VCaP (cell line): ENCODE measurements around the gene SLC25A44.

ENCODE experiments used
- H3K27ac ChIP-seq: fragments of 450-650 bp; 2 replicates; pipeline ENCODE4 v1.5.1; 2017
- TF ChIP-seq, protein P1 (sequence below): fragments of 450-650 bp; conservative IDR thresholded peaks from 2 replicates; pipeline ENCODE4 v1.5.1; 2017; ENCODE audit warnings: mild to moderate bottlenecking, moderate library complexity

SLC25A44 gene

DNA sequence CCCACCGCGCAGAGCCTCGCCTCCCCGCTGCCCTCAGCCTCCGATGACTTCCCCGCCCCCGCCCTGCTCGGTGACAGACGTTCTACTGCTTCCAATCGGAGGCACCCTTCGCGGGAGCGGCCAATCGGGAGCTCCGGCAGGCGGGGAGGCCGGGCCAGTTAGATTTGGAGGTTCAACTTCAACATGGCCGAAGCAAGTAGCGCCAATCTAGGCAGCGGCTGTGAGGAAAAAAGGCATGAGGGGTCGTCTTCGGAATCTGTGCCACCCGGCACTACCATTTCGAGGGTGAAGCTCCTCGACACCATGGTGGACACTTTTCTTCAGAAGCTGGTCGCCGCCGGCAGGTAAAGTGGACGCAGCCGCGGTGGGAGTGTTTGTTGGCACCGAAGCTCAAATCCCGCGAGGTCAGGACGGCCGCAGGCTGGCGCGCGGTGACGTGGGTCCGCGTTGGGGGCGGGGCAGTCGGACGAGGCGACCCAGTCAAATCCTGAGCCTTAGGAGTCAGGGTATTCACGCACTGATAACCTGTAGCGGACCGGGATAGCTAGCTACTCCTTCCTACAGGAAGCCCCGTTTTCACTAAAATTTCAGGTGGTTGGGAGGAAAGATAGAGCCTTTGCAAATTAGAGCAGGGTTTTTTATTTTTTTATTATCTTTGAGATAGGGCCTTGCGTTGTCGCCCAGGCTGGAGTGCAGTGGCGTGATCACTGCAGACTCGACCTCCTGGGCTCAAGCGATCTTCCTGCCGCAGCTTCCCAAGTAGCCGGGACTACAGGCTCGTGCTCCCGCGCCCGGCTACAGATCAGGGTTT is 19.1 kb downstream of the SLC25A44 start, which contains the start of gene PMF1:
Gene PMF1 (plus strand): TSS at position 175 of the 811 bp plus-strand sequence. CDS start 9 bp downstream, at position 184.
- H3K27ac ChIP-seq = peak within 1 kb of the TSS; percentile 92
- TF ChIP-seq, protein P1, sequence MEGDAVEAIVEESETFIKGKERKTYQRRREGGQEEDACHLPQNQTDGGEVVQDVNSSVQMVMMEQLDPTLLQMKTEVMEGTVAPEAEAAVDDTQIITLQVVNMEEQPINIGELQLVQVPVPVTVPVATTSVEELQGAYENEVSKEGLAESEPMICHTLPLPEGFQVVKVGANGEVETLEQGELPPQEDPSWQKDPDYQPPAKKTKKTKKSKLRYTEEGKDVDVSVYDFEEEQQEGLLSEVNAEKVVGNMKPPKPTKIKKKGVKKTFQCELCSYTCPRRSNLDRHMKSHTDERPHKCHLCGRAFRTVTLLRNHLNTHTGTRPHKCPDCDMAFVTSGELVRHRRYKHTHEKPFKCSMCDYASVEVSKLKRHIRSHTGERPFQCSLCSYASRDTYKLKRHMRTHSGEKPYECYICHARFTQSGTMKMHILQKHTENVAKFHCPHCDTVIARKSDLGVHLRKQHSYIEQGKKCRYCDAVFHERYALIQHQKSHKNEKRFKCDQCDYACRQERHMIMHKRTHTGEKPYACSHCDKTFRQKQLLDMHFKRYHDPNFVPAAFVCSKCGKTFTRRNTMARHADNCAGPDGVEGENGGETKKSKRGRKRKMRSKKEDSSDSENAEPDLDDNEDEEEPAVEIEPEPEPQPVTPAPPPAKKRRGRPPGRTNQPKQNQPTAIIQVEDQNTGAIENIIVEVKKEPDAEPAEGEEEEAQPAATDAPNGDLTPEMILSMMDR = no peak

DNA sequence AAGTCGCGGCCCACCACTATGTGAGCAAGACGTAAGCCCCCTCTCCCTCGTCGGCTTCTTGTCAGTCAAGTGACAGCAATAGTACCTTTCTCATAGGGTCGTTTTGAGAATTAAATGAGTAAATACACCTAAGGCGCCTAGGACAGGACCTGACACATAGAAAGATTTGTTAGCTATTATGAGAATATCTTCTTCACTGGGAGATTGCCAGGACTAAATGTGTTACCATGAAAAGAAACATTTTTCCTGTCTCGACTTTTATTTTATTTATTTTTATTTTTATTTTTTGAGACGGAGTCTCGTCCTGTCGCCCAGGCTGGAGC is 19.7 kb downstream of the SLC25A44 start:
- TF ChIP-seq, protein P1 = no peak
- H3K27ac ChIP-seq = peak overlapping the region; percentile 92

DNA sequence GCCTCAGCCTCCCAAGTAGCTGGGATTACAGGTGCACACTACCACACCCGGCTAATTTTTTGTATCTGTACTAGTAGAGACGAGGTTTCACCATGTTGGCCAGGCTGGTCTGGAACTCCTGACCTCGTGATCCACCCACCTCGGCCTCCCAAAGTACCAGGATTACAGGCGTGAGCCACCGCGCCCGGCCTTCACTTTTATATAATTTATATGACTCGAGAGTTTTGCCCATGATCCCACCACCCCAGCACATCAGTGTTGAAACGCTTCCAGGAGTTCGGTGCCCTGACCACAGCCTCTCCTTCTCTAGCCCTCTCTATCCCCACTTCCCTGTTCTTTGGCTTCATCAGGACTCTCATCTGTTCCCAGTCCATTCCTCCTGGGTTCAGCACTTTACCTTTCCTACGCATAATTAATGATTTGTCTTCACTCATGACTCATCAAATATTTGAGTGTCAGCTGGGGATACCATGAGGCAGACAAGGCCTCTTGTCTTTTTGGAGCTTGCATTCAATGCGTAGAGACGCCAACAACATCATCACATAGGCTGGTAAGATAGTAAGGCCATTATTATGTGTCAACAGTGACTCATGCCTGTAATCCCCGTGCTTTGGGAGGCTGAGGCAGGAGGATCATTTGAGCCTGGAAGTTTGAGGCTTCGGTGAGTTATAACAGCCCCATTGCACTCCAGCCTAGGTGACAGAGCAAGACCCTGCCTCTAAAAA is 20.3 kb downstream of the SLC25A44 start:
- TF ChIP-seq, protein P1 = no peak
- peak overlapping the region; percentile 92 for H3K27ac ChIP-seq

DNA sequence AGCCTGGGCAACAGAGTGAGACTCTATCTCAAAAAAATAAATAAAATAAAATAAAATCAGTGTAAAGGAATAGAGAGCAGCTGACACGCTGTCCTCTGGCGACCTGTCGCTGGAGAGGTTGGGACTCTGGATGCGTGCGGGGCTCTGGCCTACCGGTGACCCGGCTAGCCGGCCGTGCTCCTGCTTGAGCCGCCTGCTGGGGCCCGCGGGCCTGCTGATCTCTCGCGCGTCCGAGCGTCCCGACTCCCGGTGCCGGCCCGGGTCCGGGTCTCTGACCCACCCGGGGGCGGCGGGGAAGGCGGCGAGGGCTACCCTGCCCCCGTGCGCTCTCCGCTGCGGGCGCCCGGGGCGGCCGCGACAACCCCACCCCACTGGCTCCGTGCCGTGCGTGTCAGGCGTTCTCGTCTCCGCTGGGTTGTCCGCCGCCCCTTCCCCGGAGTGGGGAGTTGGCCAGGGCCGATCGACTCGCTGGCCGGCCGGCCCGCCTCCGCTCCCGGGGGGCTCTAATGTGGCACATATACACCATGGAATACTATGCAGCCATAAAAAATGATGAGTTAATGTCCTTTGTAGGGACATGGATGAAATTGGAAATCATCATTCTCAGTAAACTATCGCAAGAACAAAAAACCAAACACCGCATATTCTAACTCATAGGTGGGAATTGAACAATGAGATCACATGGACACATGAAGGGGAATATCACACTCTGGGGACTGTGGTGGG is 22.6 kb downstream of the SLC25A44 start:
- peak overlapping the region; percentile 81 for H3K27ac ChIP-seq

DNA sequence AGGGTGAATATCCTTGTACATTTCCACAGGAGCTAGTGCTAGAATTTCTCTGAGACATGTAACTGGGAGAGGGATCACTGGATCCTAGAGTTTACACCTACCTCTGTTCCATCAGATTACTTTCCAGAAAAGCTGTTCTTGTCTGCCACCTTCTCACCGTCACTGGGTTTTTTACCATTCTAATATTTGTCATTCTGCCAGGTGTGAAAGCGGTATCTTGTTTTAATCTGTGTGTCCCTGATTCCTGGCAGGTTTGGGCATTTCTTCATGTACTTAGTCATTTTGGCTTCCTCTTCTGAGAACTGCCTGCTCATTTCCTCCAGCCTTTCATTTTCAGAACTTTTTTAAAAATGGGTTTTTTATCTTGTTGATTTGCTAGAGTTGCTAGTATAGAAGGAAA is 24.0 kb downstream of the SLC25A44 start:
- H3K27ac ChIP-seq = peak overlapping the region; percentile 81
- TF ChIP-seq, protein P1 = no peak

DNA sequence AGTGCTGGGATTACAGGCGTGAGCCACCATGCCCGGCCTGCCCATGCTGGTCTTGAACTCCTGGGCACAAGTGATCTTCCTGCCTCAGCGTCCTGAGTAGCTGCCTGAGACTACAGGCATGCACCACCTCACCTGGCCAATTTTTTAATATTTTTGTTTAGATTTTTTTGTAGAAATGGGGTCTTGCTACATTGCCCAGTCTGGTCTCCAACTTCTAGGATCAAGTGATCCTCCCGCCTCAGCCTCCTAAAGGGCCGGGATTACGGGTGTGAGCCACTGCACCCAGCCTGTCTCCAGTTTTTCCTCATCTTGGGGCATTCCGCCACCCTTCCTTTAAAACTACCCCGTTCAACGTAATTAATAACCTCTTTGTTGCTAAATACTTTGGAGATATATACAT is 26.3 kb downstream of the SLC25A44 start:
- H3K27ac ChIP-seq = peak overlapping the region; percentile 81; the same call in 1 of the 2 replicates
- TF ChIP-seq, protein P1 = no peak

DNA sequence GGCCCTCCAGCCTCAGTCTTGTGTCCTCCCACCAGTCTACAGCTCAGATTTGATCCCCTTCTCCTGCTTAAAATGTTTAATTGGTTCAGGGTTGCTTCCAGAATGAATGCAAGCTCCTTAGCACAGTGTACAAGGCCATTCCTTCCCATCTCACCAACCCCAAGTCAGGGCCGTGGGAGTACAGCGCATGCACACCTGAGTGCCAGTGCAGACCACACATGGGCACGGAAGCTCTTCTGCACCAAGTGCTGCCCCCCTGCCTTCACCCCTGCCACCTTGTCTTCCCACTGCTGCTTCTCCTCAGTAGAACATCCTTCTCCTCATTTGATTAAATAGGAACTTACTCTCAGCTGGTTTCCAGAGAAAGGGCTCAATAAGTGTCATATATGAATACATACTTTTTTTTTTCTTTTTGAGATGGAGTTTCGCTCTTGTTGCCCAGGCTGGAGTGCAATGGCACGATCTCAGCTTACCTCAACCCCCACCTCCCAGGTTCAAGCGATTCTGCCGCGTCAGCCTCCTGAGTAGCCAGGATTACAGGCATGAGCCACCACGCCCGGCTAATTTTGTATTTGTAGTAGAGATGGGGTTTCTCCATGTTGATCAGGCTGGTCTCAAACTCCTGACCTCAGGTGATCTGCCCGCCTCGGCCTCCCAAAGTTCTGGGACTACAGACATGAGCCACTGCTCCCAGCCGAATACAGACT is 28.2 kb downstream of the SLC25A44 start:
- TF ChIP-seq, protein P1 = no peak
- H3K27ac ChIP-seq = no peak overlapping the region
